KMS-11 (cell line): ENCODE measurements around the gene DCST1.

Experiments used
- H2AFZ ChIP-seq: fragments of 200-600 bp; sonication (generic); 2 replicates; pipeline ENCODE4 v1.6.1; 2016; ENCODE audit warnings: antibody characterized with exemption, mixed run types, low read depth
- H3K27ac ChIP-seq: fragments of 200-600 bp; sonication (generic); 2 replicates; pipeline ENCODE4 v1.6.1; 2016; ENCODE audit warnings: mild to moderate bottlenecking, mixed run types
- H3K27me3 ChIP-seq: fragments of 200-600 bp; sonication (generic); 2 replicates; pipeline ENCODE4 v1.6.1; 2017; ENCODE audit warnings: mild to moderate bottlenecking, low read depth, mixed run types, moderate library complexity; ENCODE audit not compliant: insufficient read depth
- H3K36me3 ChIP-seq: fragments of 200-600 bp; sonication (generic); 2 replicates; pipeline ENCODE4 v1.6.1; 2017; ENCODE audit warnings: mild to moderate bottlenecking, mixed run types; ENCODE audit not compliant: insufficient read depth
- H3K4me1 ChIP-seq: fragments of 200-600 bp; sonication (generic); 2 replicates; pipeline ENCODE4 v1.6.1; 2016; ENCODE audit warnings: mild to moderate bottlenecking, low read depth, mixed run types; ENCODE audit not compliant: poor library complexity, severe bottlenecking
- H3K4me2 ChIP-seq: fragments of 200-600 bp; sonication (generic); 2 replicates; pipeline ENCODE4 v1.7.0; 2016; ENCODE audit warnings: mild to moderate bottlenecking, mixed run types
- H3K4me3 ChIP-seq: fragments of 200-600 bp; sonication (generic); IDR thresholded peaks from 2 replicates; pipeline ENCODE4 v1.6.1; 2017; ENCODE audit warnings: low read depth, low read length, mixed read lengths; ENCODE audit not compliant: insufficient read depth
- H3K79me2 ChIP-seq: fragments of 200-600 bp; sonication (generic); 2 replicates; pipeline ENCODE4 v1.6.1; 2016; ENCODE audit warnings: low read depth, mixed run types; ENCODE audit not compliant: insufficient read depth
- H3K9ac ChIP-seq: fragments of 200-600 bp; sonication (generic); 2 replicates; pipeline ENCODE4 v1.6.1; 2016; ENCODE audit warnings: mild to moderate bottlenecking, mixed run types
- H4K20me1 ChIP-seq: fragments of 200-600 bp; sonication (generic); 2 replicates; pipeline ENCODE4 v1.6.1; 2016; ENCODE audit warnings: mild to moderate bottlenecking, mixed run types; ENCODE audit not compliant: insufficient read depth
- TF ChIP-seq, protein P1 (sequence below): fragments of 200-600 bp; sonication (generic); conservative IDR thresholded peaks from 2 replicates; pipeline ENCODE4 v1.6.1; 2017; ENCODE audit warnings: low read depth, mild to moderate bottlenecking, antibody characterized with exemption, low read length, moderate library complexity, mixed read lengths

DCST1 gene

DNA sequence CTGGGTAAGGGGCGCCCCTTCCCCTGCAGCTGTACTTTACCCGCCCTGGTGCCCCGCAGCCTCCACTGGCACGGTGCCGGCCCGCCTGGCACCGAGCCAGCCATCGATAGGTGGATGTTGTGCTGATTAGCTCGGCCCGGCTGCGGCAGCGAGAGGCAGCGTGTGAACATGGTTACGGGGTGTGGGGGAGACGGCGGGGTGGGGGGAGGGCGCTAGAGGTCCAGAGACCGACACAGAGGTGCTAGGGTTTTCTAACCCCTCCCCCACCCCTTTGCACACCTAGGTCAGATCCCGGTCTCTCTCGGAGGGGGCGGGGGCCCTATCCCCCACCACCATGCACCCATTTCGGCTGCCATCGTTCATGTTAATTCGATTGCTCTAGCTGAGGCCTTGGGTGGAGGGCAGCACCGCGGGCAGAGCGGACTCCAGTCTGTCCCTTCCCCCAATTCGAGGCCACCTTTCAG is 36.6 kb downstream of the DCST1 start:
- Histone ChIP-seq H3K4me3 (peak overlapping the region; percentile 41), H3K27me3 (no peaks in the 10 kb centered on the region), H3K36me3 (no peaks in the 10 kb centered on the region), H3K79me2 (no peaks in the 10 kb centered on the region), H3K4me2 (peak overlapping the region; percentile 32; the same call in 1 of the 2 replicates), H3K9ac (peak overlapping the region; percentile 4; the same call in 1 of the 2 replicates), H4K20me1 (no peaks in the 10 kb centered on the region), H3K4me1 (peaks cover 8% of the 10 kb centered on the region), H2AFZ (peak overlapping the region; percentile 14; the same call in 1 of the 2 replicates), H3K27ac (no peak overlapping the region)
- TF ChIP-seq, protein P1, sequence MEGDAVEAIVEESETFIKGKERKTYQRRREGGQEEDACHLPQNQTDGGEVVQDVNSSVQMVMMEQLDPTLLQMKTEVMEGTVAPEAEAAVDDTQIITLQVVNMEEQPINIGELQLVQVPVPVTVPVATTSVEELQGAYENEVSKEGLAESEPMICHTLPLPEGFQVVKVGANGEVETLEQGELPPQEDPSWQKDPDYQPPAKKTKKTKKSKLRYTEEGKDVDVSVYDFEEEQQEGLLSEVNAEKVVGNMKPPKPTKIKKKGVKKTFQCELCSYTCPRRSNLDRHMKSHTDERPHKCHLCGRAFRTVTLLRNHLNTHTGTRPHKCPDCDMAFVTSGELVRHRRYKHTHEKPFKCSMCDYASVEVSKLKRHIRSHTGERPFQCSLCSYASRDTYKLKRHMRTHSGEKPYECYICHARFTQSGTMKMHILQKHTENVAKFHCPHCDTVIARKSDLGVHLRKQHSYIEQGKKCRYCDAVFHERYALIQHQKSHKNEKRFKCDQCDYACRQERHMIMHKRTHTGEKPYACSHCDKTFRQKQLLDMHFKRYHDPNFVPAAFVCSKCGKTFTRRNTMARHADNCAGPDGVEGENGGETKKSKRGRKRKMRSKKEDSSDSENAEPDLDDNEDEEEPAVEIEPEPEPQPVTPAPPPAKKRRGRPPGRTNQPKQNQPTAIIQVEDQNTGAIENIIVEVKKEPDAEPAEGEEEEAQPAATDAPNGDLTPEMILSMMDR: no peak

DNA sequence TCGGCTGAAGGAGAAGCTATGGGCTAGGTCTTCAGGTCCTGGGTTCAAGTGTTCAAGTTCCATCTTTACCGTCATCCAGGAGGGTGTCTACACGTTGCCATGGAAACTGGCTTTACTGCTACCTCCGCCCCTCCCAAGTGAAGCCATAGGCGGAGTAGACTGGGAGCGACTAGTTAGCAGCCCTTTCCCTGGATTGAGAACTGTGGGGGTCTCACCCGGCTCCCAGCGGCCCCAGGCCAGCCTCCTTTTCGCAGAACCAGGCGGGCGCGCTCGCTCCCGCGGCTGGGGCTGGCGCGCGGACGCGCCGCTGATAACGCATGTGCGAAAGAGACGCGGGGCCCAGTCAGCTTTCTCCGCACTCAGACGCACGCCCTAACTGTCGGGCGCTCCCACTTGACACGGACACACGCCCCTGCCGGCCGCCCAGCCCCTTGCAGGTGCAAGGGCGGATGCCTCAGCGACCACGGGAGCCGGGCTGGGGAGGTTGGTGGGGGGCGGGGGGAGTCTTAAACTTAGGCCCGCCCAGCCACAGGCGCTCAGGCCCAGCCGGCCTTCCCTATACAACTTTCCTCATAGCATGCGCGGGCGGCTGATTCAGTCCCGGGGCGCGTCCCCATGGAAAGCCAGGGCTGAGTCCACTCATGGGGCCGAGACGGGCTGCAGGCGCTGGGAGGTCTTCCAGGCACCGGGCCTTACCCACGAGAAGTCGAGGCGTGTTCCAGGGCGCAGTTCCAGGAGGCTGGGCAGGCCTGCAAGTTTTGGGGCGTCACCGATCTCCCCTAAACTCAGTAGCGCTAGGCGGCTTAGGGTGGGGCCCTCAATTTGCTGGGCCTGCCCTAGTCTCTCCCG is 37.3 kb downstream of the DCST1 start:
- Histone ChIP-seq H3K4me3 (peak overlapping the region; percentile 41), H3K36me3 (no peaks in the 10 kb centered on the region), H3K27ac (no peak overlapping the region), H3K79me2 (no peaks in the 10 kb centered on the region), H3K27me3 (no peaks in the 10 kb centered on the region), H4K20me1 (no peaks in the 10 kb centered on the region), H2AFZ (peak overlapping the region; percentile 14; the same call in 1 of the 2 replicates), H3K4me2 (peak overlapping the region; percentile 32; the same call in 1 of the 2 replicates), H3K4me1 (peaks cover 8% of the 10 kb centered on the region), H3K9ac (peak overlapping the region; percentile 4; the same call in 1 of the 2 replicates)
- TF ChIP-seq, protein P1: peak; percentile 32; the same call in 1 of the 2 replicates

DNA sequence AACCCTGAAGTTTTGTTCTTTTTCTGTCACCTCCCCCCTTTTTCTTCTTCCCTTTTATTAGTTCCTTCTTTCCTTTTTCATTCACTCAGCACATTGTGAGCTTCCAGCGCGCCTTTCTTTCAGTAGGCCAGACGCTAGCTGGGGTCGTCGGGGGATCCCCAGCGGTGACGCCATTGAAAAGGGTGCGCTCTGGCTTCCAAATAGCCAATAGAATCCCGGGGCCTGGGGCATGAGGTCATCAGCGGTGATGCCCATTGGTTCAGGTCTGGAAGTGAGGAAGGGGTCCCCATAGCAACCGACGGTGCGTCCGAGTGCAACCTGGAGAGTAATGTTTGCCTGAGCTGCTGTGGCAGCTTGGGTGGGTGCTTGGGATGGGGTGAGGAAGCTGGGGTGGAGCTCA is 38.1 kb downstream of the DCST1 start:
- Histone ChIP-seq H3K4me1 (peaks cover 9% of the 10 kb centered on the region), H3K4me3 (no peak overlapping the region), H3K4me2 (no peak overlapping the region), H3K27ac (no peak overlapping the region), H3K27me3 (no peaks in the 10 kb centered on the region; the same call in 1 of the 2 replicates), H3K9ac (no peak overlapping the region), H2AFZ (no peak overlapping the region), H3K79me2 (no peaks in the 10 kb centered on the region), H3K36me3 (no peaks in the 10 kb centered on the region), H4K20me1 (no peaks in the 10 kb centered on the region)
- TF ChIP-seq, protein P1: no peak

DNA sequence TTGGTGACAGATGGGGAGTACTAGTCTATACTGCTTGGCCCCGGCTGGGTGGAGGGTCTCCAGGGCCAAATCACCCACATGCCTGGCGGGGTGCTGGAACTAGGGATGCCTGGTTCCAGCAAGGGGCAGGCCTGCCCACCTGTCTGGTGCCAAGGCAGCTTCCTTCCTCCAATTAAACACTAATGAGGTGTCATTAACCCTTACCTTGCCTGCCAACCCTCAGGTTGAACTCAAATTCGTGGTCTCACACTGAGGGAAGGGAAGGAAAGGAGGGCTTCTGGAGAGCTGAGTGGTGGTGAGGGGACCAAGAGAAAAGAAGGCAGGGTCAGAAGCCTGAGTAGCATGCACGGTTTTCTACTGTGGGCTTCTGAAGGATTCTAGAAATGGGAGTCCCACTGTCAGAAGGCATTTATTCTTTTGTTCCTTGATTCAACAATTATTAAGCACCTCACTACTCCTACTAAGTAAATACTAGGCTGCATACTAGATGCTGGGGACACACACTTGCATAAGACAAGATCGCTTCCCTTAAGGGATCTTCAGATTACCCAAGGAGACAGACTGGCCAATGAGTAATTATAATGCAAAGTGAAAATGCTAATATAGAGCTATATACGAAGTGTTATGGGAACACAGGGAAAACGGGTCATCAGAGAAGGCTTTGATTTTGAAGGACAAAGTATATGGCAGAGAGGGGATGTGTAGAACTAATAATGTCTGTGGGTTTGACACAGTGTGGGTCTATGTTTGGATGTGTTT is 39.1 kb downstream of the DCST1 start:
- Histone ChIP-seq H3K9ac (no peak overlapping the region), H3K79me2 (no peaks in the 10 kb centered on the region), H3K4me3 (no peak overlapping the region), H4K20me1 (no peaks in the 10 kb centered on the region), H3K4me2 (no peak overlapping the region), H2AFZ (no peak overlapping the region), H3K36me3 (no peaks in the 10 kb centered on the region), H3K27ac (no peak overlapping the region), H3K4me1 (peaks cover 19% of the 10 kb centered on the region), H3K27me3 (peaks cover 4% of the 10 kb centered on the region; the same call in 1 of the 2 replicates)
- TF ChIP-seq, protein P1: no peak
